ENCODE results near the gene KCNAB1. TPM values are rescaled to one million over a fixed set of nuclear protein-coding genes. Genes with fewer than 3 reads are reported as not detected.
A peak's percentile ranks its signal among the peaks of the same experiment; 100 is the strongest.

KCNAB1 gene
- total and polyA plus RNA-seq, 2 experiments from 2014 or later = 0.80 to 1.4 TPM

DNA sequence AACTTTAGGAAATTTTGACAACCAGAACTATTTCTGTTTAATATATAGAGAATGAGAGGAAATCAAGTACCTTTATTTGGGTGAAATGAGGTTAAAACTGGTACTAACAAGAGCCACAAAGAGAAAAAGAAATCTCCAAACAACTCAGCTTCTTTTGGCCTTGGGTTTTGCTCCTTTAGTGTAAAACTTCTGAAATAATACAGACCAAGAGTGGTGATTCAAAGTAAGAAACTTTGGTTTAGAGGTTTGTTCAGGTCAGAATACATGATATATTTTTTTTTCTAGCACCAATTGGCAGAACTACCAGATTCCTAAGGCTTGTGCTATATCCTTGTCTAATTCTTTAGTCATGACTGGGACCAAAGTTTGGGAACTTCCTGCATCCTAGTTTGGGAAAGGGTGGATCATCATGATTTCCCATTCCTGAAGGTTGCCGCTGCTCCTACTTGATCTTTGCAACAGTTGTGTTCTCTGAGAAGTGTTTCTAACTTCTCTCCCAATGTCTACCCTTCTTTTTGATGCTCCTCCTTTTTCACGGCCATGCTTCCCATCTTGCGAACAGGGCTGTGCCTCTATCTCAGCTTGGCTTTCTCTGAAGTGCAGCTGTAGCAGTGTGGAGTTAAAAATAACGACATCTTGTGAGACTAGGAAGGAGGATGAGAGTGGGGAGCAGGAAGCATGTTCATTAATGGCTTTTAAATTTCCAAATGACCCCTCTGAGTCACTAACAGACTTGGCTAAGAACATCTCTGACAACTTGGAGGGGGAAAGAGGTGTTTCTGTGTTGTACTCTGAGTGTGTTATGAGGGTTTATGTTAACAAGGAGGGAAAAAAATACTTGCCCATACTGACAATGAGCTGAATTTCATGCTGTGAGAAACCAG, 87.7 kb downstream of the KCNAB1 start:
- no peak overlapping the region for H3K4me2 ChIP-seq
- TF ChIP-seq EZH2 (IDR thresholded peaks at IDR 0.05; ENCODE audit: borderline replicate concordance) = no peak
- TF ChIP-seq EZH2phosphoT487 (IDR thresholded peaks at IDR 0.05; ENCODE audit: low read depth, severe bottlenecking, unreplicated experiment) = no peak
- TF ChIP-seq, protein P1, sequence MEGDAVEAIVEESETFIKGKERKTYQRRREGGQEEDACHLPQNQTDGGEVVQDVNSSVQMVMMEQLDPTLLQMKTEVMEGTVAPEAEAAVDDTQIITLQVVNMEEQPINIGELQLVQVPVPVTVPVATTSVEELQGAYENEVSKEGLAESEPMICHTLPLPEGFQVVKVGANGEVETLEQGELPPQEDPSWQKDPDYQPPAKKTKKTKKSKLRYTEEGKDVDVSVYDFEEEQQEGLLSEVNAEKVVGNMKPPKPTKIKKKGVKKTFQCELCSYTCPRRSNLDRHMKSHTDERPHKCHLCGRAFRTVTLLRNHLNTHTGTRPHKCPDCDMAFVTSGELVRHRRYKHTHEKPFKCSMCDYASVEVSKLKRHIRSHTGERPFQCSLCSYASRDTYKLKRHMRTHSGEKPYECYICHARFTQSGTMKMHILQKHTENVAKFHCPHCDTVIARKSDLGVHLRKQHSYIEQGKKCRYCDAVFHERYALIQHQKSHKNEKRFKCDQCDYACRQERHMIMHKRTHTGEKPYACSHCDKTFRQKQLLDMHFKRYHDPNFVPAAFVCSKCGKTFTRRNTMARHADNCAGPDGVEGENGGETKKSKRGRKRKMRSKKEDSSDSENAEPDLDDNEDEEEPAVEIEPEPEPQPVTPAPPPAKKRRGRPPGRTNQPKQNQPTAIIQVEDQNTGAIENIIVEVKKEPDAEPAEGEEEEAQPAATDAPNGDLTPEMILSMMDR (IDR thresholded peaks at IDR 0.05; ENCODE audit: poor library complexity) = no peak
- WGBS (ENCODE audit: low lambda C conversion rate, missing lambda C conversion rate) = 87% methylated on average over 4 of the region's 4 CpGs

DNA sequence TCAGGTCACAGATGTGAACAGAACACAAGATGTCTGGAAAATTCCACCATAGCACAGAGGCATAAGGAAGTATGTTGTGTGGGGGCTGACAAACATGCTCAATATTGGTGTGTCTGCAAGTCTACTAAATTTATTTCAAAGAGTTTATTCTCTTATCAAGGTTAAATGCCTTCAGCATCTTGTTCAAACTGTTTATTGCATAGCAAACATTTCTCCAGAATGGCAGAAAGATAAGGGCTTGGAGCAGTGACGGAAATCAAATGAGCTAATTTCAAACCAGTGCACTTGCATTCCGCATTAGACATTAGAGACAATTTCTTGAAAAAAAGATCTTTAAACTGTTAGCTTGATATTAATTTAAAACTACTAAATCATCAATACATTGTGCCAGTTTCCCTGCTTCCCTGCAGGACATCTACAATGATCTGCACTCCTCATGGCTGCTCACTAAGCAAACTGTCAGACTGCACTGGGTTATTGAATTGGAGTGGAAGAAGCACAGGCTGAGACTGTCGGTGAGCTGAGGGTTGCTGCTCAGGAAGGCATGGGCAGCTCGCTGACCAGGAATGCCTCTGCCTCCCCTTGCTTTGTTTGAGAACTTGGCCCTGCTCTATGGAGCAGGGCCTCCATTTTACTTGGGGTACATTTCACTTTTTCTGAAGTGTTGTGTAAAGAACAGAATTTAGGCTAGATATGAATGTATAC, 89.4 kb downstream of the KCNAB1 start:
- no peaks in the 10 kb centered on the region for H3K27me3 ChIP-seq
- H3K9me2 ChIP-seq (replicated peaks; ENCODE audit: insufficient read depth) = no peaks in the 10 kb centered on the region
- 50% methylated on average over 4 of the region's 4 CpGs for WGBS (ENCODE audit: low lambda C conversion rate, missing lambda C conversion rate)
- peak overlapping the region; percentile 41 for H3K27ac ChIP-seq
- H3K36me3 ChIP-seq (replicated peaks; ENCODE audit: insufficient read depth, low read depth) = no peaks in the 10 kb centered on the region
- H3K4me3 ChIP-seq = no peak overlapping the region
- no peak overlapping the region for H2AFZ ChIP-seq
- H4K20me1 ChIP-seq (ENCODE audit: insufficient read depth, poor library complexity, severe bottlenecking) = no peaks in the 10 kb centered on the region
- peaks cover 8% of the 10 kb centered on the region for H3K4me1 ChIP-seq (ENCODE audit: insufficient read depth)
- no peak for TF ChIP-seq EZH2phosphoT487 (IDR thresholded peaks at IDR 0.05; ENCODE audit: low read depth, severe bottlenecking, unreplicated experiment)
- no peak for TF ChIP-seq EZH2 (IDR thresholded peaks at IDR 0.05; ENCODE audit: borderline replicate concordance)
- TF ChIP-seq, protein P1 (IDR thresholded peaks at IDR 0.05; ENCODE audit: poor library complexity) = no peak
- no peaks in the 10 kb centered on the region for H3K9me3 ChIP-seq (ENCODE audit: low read depth)
- DNase-seq (ENCODE audit: low spot score) = no peak
- no peaks in the 10 kb centered on the region for H3K79me2 ChIP-seq
- no peak overlapping the region for H3K4me2 ChIP-seq

More for the DNA sequence above, 87.7 kb downstream of the KCNAB1 start:
- Histone ChIP-seq H3K9me2 (replicated peaks; ENCODE audit: insufficient read depth) (no peaks in the 10 kb centered on the region), H4K20me1 (ENCODE audit: insufficient read depth, poor library complexity, severe bottlenecking) (no peaks in the 10 kb centered on the region), H3K27me3 (no peaks in the 10 kb centered on the region), H3K4me1 (ENCODE audit: insufficient read depth) (peaks cover 8% of the 10 kb centered on the region), H3K36me3 (replicated peaks; ENCODE audit: insufficient read depth, low read depth) (no peaks in the 10 kb centered on the region), H3K79me2 (no peaks in the 10 kb centered on the region), H3K9me3 (ENCODE audit: low read depth) (no peaks in the 10 kb centered on the region), H3K27ac (no peak overlapping the region), H3K4me3 (no peak overlapping the region), H2AFZ (no peak overlapping the region)
- no peak for DNase-seq (ENCODE audit: low spot score)

DNA sequence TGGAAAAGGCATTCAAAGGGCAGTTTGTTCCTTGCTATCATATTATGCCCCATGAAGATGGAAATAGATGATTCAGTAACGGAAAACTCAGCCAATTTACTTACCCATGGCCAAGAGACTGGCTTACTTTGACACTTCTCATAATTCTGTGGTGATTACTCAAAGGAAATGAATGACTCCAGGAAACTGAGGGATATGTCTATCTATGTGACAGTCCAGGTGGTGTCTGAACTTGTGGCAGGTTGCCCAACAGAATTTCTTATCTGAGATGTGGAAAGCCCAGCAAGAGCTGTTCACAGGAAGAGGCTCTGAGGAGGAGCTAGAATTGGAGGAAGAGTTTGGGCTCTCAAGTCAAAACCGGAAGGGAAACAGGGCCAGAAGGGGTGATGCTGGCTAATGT, 91.2 kb downstream of the KCNAB1 start:
- no peak for DNase-seq (ENCODE audit: low spot score)
- no peaks in the 10 kb centered on the region for H3K36me3 ChIP-seq (replicated peaks; ENCODE audit: insufficient read depth, low read depth)
- H3K9me3 ChIP-seq (ENCODE audit: low read depth) = no peaks in the 10 kb centered on the region
- WGBS (ENCODE audit: low lambda C conversion rate, missing lambda C conversion rate) = 47% methylated on average over 2 of the region's 2 CpGs
- H4K20me1 ChIP-seq (ENCODE audit: insufficient read depth, poor library complexity, severe bottlenecking) = no peaks in the 10 kb centered on the region
- no peak overlapping the region for H2AFZ ChIP-seq
- no peaks in the 10 kb centered on the region for H3K27me3 ChIP-seq
- H3K27ac ChIP-seq = no peak overlapping the region
- H3K4me3 ChIP-seq = no peak overlapping the region
- TF ChIP-seq, protein P1 (IDR thresholded peaks at IDR 0.05; ENCODE audit: poor library complexity) = no peak
- TF ChIP-seq EZH2phosphoT487 (IDR thresholded peaks at IDR 0.05; ENCODE audit: low read depth, severe bottlenecking, unreplicated experiment) = no peak
- TF ChIP-seq EZH2 (IDR thresholded peaks at IDR 0.05; ENCODE audit: borderline replicate concordance) = no peak
- H3K4me2 ChIP-seq = no peak overlapping the region
- H3K9me2 ChIP-seq (replicated peaks; ENCODE audit: insufficient read depth) = no peaks in the 10 kb centered on the region
- H3K79me2 ChIP-seq = no peaks in the 10 kb centered on the region
- peaks cover 11% of the 10 kb centered on the region for H3K4me1 ChIP-seq (ENCODE audit: insufficient read depth)

All from hepatocyte (in vitro differentiated cells).